Skin of body (tissue), 2 donors: ENCODE results near the gene GULP1. TPM values are rescaled to one million over a fixed set of nuclear protein-coding genes. Genes with fewer than 3 reads are reported as not detected.

ENCODE experiments used
- DNase-seq: peaks from one replicate; lab custom pipeline; 2025; lab: John Stamatoyannopoulos, UW
- total RNA-seq: library from RNA; depleted of rRNA; stranded (reverse); fragments of >200 nt; gene quantifications from one replicate; pipeline ENCODE4 v1.2.3, GENCODE V29; 2014

Gene GULP1
- total RNA-seq, 1 donor from 2014 or later: 56.8 TPM

GRCh38 chr2:188367164-188367563, 75.5 kb downstream of the GULP1 start:
- DNase-seq: no peak

- no peak for DNase-seq
Measured at GRCh38 chr2:188369365-188369764, 77.7 kb downstream of the GULP1 start.

GRCh38 chr2:188378371-188378950, 86.8 kb downstream of the GULP1 start:
- DNase-seq: no peak

- no peak for DNase-seq
Measured at GRCh38 chr2:188379748-188380147, 88.1 kb downstream of the GULP1 start.

GRCh38 chr2:188380280-188380679, 88.6 kb downstream of the GULP1 start:
- no peak for DNase-seq

- DNase-seq: no peak
Measured at GRCh38 chr2:188381614-188382013, 89.9 kb downstream of the GULP1 start.

GRCh38 chr2:188382107-188382506, 90.4 kb downstream of the GULP1 start:
- no peak for DNase-seq

- DNase-seq: no peak
Measured at GRCh38 chr2:188383158-188383557, 91.5 kb downstream of the GULP1 start.

- DNase-seq: no peak
Measured at GRCh38 chr2:188385857-188386256, 94.2 kb downstream of the GULP1 start.

- DNase-seq: no peak
Measured at GRCh38 chr2:188388831-188389230, 97.2 kb downstream of the GULP1 start.

- no peak for DNase-seq
Measured at GRCh38 chr2:188391354-188391753, 99.7 kb downstream of the GULP1 start.

GRCh38 chr2:188394931-188395472, 103.3 kb downstream of the GULP1 start:
- no peak for DNase-seq

GRCh38 chr2:188395903-188396689, 104.4 kb downstream of the GULP1 start:
- DNase-seq: no peak

- no peak for DNase-seq
Measured at GRCh38 chr2:188399159-188399558, 107.5 kb downstream of the GULP1 start.

- no peak for DNase-seq
Measured at GRCh38 chr2:188403676-188404075, 112.0 kb downstream of the GULP1 start.

- DNase-seq: no peak
Measured at GRCh38 chr2:188404341-188405004, 112.8 kb downstream of the GULP1 start.

GRCh38 chr2:188406414-188406813, 114.7 kb downstream of the GULP1 start:
- no peak for DNase-seq

- DNase-seq: no peak
Measured at GRCh38 chr2:188410504-188411235, 119.0 kb downstream of the GULP1 start.

- DNase-seq: no peak
Measured at GRCh38 chr2:188412190-188412589, 120.5 kb downstream of the GULP1 start.

- DNase-seq: no peak
Measured at GRCh38 chr2:188414411-188414810, 122.7 kb downstream of the GULP1 start.

- no peak for DNase-seq
Measured at GRCh38 chr2:188414869-188415753, 123.4 kb downstream of the GULP1 start.
